GM12865 (cell line): ENCODE measurements around the gene ZBTB47.

Source experiments
- DNase-seq: peaks from one replicate; pipeline ENCODE4 v3.0.0; 2010; ENCODE audit warnings: low read depth
- H3K4me3 ChIP-seq: 2 replicates; pipeline ENCODE4 v1.5.1; 2011; ENCODE audit warnings: mild to moderate bottlenecking, low read depth, low read length, control low read depth
- TF ChIP-seq, protein P1 (sequence below): IDR thresholded peaks from 2 replicates; pipeline ENCODE4 v1.5.1; 2011; ENCODE audit warnings: low read length, control low read depth, low read depth, inconsistent platforms; ENCODE audit not compliant: insufficient read depth; ENCODE audit errors: missing control alignments

Gene ZBTB47

DNA sequence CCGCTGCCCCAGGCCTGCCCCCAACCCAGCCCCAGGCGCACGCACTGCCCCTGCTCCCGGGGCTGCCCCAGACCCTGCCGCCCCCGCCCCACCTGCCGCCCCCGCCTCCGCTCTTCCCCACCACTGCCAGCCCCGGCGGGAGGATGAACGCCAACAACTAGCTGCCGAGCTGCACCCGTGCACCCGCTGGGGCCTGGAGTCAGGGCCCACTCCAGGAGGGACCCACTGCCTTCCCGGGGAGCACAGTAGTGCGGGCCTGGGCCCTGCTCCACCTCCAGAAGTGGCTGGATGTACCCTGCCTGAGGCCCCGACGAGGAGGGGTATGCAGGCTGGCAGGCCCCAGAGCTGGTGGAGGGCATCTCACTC, 10.9 kb downstream of the ZBTB47 start:
- no peak overlapping the region for H3K4me3 ChIP-seq
- DNase-seq = no peak
- TF ChIP-seq, protein P1, sequence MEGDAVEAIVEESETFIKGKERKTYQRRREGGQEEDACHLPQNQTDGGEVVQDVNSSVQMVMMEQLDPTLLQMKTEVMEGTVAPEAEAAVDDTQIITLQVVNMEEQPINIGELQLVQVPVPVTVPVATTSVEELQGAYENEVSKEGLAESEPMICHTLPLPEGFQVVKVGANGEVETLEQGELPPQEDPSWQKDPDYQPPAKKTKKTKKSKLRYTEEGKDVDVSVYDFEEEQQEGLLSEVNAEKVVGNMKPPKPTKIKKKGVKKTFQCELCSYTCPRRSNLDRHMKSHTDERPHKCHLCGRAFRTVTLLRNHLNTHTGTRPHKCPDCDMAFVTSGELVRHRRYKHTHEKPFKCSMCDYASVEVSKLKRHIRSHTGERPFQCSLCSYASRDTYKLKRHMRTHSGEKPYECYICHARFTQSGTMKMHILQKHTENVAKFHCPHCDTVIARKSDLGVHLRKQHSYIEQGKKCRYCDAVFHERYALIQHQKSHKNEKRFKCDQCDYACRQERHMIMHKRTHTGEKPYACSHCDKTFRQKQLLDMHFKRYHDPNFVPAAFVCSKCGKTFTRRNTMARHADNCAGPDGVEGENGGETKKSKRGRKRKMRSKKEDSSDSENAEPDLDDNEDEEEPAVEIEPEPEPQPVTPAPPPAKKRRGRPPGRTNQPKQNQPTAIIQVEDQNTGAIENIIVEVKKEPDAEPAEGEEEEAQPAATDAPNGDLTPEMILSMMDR = no peak

DNA sequence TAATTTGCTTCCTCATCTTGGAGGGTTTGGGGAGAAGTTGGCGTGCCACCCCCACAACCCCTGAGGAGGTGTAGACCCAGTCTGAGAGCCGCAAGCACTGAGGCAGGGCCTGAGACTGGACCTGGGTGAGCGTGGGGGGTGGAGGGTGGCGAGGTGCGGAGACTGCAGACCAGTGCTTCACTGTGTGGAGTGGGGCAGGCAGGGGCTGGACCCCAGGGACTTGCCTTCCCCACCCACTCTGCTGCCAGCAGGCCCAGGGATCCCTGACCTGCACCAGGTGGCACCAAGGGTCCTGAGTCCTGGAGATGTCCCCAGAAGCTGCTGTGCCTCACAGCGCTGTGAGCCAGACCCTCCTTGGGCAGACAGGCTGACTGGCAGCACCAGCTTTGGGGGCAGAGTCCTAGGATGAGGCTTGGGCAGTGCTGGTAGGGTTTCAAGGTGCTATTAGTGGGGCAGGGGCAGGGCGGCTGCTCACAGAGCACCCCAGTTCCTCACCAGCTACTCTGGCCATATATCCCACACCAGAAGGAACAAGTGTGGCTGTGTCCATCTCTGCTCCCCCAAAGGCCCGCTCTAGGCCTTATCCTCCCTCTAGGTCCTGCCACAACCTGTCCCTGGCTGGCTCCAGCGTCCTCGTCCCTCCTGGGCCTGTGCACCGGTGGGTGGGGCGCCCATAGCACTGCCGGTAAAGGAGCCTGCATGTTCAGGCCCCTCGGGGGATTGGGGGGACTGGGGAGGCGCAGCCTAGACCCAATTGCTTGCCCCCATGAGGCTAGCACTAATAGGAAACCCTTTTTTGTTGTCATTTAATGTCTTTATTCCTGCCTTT, 11.8 kb downstream of the ZBTB47 start:
- TF ChIP-seq, protein P1 = no peak
- no peak for DNase-seq
- no peak overlapping the region for H3K4me3 ChIP-seq

DNA sequence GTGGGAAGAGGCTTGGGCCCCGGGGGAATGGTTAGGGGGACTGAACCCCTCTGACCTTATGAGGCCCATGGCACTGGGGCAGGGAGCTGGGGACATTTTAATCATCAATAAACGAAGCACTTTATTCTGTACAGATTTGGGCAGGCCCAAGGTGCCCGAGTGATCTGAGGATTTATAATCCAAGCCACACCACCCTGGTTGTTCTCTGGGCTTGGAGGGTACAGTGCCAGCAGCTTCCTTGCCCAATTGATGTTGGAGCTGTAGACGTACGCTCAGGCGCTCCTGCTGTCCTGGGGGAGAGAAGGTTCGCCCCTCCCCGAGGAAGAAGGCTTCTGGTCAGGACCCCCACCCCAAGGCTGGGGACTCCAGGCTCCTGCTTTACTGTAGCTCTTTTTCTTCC, 12.5 kb downstream of the ZBTB47 start:
- no peak overlapping the region for H3K4me3 ChIP-seq
- no peak for DNase-seq
- TF ChIP-seq, protein P1 = no peak

DNA sequence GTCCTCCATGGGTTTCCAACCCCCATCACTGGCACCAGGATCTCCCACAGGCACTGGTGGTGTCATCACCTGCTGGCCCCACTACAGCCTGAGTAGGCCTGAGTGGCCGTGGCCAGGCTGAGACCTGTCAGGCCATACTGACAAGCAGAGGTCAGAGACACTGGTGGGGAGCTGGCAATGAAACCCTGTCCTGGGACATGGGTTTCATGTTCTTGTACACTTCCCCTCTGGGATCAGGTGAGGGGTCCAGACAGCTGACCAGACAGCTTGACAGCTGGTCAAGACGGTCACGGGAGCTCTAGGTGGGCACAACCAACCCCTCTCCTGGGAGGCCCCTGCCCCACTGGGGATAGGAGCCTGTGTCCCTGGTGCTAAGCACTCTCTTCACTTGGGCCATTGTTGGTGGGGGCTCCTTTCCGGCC, 13.1 kb downstream of the ZBTB47 start:
- TF ChIP-seq, protein P1 = no peak

DNA sequence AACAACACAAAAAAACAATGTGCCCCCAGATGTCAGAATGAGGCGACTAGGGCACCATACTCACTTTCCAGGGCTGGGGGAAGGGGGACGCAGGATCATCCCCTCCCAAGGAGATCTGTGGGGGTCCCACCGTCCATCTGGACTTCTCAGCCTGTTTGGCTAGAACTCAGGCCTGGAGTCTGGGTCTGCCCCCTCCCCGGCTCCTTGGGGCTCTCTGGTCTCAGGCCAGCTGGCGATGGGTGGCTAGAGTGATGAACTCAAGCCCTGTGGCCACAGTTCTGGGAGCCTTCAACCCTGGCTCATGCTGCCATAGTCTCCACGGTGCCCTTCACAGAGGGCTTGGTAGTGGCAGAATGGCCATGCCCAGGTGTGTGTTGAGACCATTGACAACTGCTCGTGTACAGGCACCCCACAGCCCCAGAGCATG, 13.6 kb downstream of the ZBTB47 start:
- TF ChIP-seq, protein P1 = no peak
- no peak for DNase-seq
- H3K4me3 ChIP-seq = no peak overlapping the region

More for the DNA sequence above, 13.1 kb downstream of the ZBTB47 start:
- no peak for DNase-seq
- no peak overlapping the region for H3K4me3 ChIP-seq

DNA sequence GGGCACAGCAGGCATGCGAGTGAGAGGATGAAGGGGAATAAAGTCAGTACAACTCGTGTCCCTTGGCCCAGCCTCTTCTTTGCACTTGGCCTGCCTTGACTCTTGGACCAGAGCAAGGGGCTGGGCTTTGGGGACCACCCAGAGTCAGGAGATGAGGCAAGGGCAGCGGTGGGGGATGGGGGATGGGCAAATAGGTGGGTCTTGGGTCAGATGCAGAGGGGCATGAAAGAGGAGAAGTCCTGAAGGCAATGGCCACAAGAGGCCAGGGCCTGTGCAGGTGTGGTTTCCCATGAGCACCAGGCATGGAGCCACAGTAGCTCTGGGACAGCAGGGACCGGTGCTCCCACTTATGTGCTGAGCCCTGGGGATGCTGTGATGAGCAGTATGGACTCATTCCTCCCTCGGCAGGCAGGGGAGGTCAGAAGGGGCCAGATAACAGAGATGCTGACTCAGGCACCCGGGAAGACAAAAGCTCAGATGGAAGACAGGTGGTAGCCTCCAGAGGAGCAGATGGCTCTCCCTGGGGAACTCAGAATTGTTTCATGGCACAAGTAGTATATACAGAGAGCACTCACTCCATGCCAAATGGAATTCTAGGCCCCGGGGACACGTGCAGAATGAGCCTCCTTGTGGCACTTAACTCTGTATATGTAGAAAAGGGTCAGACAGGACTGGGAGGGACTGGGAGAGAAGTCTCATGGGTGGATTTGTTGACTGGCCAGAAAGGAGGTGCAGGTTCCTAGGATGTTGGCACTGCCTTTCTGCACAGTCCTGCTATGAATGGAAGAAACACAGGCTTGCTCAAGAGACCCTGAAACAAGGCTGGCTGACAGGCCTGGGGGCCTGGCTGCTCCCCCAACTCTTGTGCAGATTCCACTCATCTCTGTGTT, 14.3 kb downstream of the ZBTB47 start:
- no peak overlapping the region for H3K4me3 ChIP-seq
- DNase-seq = no peak
- TF ChIP-seq, protein P1 = no peak
